Measurements from ENCODE around the gene B3GNT7.

Gene B3GNT7

DNA sequence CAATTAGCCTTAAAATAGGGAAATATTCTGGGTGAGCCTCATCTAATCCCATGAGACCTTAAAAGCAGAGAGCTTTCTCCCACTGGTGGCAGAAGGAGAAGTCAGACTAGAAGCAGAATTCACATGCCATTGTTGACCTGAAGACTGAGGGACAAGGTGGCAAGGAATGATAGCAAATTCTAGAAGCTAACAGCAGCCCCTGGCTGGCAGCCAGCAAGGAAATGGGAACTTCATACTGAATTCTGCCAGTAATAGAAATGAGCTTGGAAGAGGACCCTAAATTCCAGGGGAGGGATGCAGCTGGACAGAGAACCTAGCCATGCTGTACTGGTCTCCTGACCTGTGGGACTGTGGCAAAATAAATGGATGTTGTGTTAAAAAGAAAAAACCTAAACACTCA is 19.5 kb downstream of the B3GNT7 start:
- no peak overlapping the region for H3K9ac ChIP-seq (ENCODE audit: low read length)
- no peak overlapping the region for H3K27ac ChIP-seq (ENCODE audit: low read depth, low read length)
- no peak overlapping the region for H3K4me3 ChIP-seq (ENCODE audit: low read depth, low read length)
- H3K4me1 ChIP-seq (ENCODE audit: control insufficient read depth, insufficient read depth, low read length), result peaks cover 35% of the 10 kb centered on the region
- no peaks in the 10 kb centered on the region for H3K36me3 ChIP-seq (ENCODE audit: control insufficient read depth, insufficient read depth, low read length)
- H3K27me3 ChIP-seq (ENCODE audit: control insufficient read depth, insufficient read depth, low read length), result no peaks in the 10 kb centered on the region
- peaks cover under 1% of the 10 kb centered on the region for H3K9me3 ChIP-seq (ENCODE audit: control insufficient read depth, insufficient read depth, low read depth, low read length)

DNA sequence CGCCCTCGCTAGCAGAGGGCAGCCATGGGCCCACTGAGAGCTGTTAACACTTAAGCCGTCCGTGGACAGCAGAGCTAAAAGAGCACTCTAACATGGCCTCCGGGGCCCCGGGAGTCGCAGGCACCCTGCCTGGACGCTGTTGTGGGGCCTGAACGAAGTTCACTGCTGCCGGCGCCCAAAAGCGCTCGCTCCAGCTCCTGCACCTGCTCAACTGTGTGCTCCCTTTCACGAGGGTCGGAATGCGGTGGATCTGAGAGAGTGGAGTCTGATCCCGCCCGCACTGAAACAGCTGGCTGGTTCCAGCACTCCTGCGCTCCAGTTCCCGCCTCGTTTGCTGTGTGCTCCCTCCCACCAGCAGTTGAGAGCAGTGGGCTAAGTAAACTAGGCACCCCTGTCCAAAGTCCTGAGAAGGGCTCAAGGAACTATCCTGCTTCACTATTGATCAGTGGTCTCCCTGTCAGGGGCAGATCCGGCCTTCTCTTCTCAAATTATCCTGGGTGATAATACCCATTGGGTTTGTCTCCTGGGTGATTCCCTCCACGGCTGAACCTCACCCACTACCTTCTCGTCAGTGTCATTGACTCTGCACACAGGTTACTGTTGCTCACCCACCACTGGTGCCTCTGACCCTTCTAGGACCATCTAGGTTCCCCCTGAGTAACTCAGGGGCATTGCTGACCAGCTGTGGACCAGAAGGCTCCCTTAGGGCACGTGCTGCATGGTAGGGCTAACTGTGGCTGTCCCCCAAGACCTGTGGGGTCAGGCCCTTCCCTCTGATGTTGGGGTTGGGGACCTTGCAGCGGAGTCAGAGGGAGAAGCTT is 23.5 kb downstream of the B3GNT7 start:
- Histone ChIP-seq H3K27me3 (ENCODE audit: control insufficient read depth, insufficient read depth, low read length) (peaks cover 9% of the 10 kb centered on the region; the same call in 1 of the 2 replicates), H3K9me3 (ENCODE audit: control insufficient read depth, insufficient read depth, low read depth, low read length) (no peaks in the 10 kb centered on the region), H3K4me3 (ENCODE audit: low read depth, low read length) (no peak overlapping the region), H3K9ac (ENCODE audit: low read length) (no peak overlapping the region), H3K36me3 (ENCODE audit: control insufficient read depth, insufficient read depth, low read length) (no peaks in the 10 kb centered on the region), H3K27ac (ENCODE audit: low read depth, low read length) (no peak overlapping the region), H3K4me1 (ENCODE audit: control insufficient read depth, insufficient read depth, low read length) (peaks cover 8% of the 10 kb centered on the region)

DNA sequence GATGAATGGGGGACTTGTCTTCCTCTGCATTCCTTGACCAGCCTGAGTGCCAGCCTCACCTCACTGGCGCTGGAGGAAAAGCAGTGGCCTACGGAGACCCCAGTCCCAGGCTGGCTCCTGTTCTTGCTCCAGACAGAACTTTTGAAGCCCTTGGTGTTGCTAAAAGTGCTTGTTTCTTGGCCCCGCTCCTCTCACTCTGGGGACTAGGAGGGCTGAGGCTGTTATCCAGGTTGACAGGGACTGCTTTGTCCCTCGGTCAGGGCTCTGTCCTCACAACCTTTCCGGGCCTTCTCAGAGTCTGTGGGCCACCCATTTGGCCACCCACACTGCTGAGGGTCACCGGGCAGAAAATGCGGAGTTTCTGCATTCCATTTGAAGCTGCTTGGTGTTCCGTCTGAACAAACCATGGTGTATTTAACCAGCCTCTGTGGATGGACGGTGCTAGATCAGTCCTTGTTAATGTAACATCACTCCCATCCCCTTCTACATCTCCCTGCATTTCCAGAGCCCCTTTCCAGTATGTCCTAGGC is 25.6 kb downstream of the B3GNT7 start:
- Histone ChIP-seq H3K4me3 (ENCODE audit: low read depth, low read length) (no peak overlapping the region), H3K9me3 (ENCODE audit: control insufficient read depth, insufficient read depth, low read depth, low read length) (no peaks in the 10 kb centered on the region), H3K36me3 (ENCODE audit: control insufficient read depth, insufficient read depth, low read length) (no peaks in the 10 kb centered on the region), H3K27ac (ENCODE audit: low read depth, low read length) (no peak overlapping the region), H3K9ac (ENCODE audit: low read length) (no peak overlapping the region), H3K27me3 (ENCODE audit: control insufficient read depth, insufficient read depth, low read length) (peaks cover 20% of the 10 kb centered on the region; the same call in 1 of the 2 replicates), H3K4me1 (ENCODE audit: control insufficient read depth, insufficient read depth, low read length) (peaks cover 12% of the 10 kb centered on the region)

DNA sequence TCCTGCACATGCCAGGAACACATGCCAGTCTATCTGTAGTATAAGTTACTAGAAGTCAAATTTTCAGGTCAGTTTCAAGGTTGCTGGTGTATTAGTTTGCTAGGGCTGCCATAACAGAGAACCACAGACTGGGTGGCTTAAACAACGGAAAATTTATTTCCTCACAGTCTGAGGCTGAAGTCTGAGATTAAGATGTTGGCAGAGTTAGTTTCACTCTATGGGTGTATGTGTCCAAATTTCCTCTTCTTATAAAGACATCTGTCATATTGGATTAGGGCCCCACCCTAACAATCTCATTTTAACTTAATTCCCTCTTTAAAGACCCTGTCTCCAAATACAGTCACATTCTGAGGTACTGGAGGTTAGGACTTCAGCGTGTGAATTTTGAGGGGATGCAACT is 26.5 kb downstream of the B3GNT7 start:
- Histone ChIP-seq H3K4me3 (ENCODE audit: low read depth, low read length) (no peak overlapping the region), H3K9me3 (ENCODE audit: control insufficient read depth, insufficient read depth, low read depth, low read length) (no peaks in the 10 kb centered on the region), H3K27me3 (ENCODE audit: control insufficient read depth, insufficient read depth, low read length) (peaks cover 29% of the 10 kb centered on the region), H3K27ac (ENCODE audit: low read depth, low read length) (no peak overlapping the region), H3K36me3 (ENCODE audit: control insufficient read depth, insufficient read depth, low read length) (no peaks in the 10 kb centered on the region), H3K4me1 (ENCODE audit: control insufficient read depth, insufficient read depth, low read length) (peaks cover 15% of the 10 kb centered on the region), H3K9ac (ENCODE audit: low read length) (no peak overlapping the region)

DNA sequence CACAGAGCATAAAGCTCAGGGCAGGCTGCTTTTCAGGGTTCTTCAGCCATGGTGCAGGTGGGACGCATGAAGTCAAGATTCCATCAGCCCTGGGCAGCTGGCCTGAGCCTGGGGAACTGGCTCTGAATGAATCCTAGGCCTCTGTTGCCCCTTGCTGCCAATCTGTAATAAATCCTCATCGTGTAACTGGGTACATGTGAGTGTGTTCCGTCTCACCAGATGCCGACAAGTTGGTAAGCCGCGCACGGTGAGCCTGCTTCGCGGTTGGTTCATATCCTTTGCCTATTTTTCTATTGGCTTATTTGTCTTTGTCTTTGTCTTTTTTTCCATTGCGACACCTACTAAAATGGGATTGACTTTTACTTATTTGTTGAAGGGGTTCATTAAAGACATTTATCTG is 27.7 kb downstream of the B3GNT7 start:
- Histone ChIP-seq H3K36me3 (ENCODE audit: control insufficient read depth, insufficient read depth, low read length) (no peaks in the 10 kb centered on the region), H3K4me3 (ENCODE audit: low read depth, low read length) (no peak overlapping the region), H3K4me1 (ENCODE audit: control insufficient read depth, insufficient read depth, low read length) (peaks cover 15% of the 10 kb centered on the region)

DNA sequence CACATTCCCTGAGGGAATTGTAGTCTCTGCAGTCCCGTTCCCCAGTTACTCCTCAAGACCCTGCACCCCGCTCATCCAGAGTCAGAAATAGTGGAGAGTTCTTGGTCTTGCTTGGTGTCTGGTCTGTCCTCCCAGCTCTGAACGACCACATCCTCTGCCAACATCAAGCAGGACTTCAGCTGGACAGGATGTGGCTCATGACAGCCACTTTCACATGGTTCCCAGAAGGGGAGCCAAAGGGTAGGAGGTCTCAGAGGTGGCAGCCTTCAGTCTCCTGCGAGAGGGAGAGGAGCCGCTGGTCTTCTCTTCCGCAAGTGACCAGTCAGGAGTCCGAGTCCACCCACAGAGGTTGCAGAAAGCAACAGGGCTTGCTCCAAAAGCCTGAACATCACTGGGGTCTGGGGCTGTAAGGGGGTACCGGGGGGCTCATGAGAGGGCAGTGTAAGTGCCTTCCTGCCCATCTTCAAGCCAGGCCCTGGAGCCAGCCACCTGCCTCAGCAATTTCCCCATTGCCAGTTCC is 29.8 kb downstream of the B3GNT7 start:
- H3K27me3 ChIP-seq (ENCODE audit: control insufficient read depth, insufficient read depth, low read length), result peaks cover 32% of the 10 kb centered on the region
- H3K4me1 ChIP-seq (ENCODE audit: control insufficient read depth, insufficient read depth, low read length), result peaks cover 20% of the 10 kb centered on the region
- H3K36me3 ChIP-seq (ENCODE audit: control insufficient read depth, insufficient read depth, low read length), result no peaks in the 10 kb centered on the region
- no peak overlapping the region for H3K9ac ChIP-seq (ENCODE audit: low read length)
- peaks cover 14% of the 10 kb centered on the region for H3K9me3 ChIP-seq (ENCODE audit: control insufficient read depth, insufficient read depth, low read depth, low read length)
- H3K4me3 ChIP-seq (ENCODE audit: low read depth, low read length), result no peak overlapping the region
- no peak overlapping the region for H3K27ac ChIP-seq (ENCODE audit: low read depth, low read length)

More for the DNA sequence above, 27.7 kb downstream of the B3GNT7 start:
- H3K9ac ChIP-seq (ENCODE audit: low read length), result no peak overlapping the region
- H3K27me3 ChIP-seq (ENCODE audit: control insufficient read depth, insufficient read depth, low read length), result peaks cover 32% of the 10 kb centered on the region
- no peaks in the 10 kb centered on the region for H3K9me3 ChIP-seq (ENCODE audit: control insufficient read depth, insufficient read depth, low read depth, low read length)
- no peak overlapping the region for H3K27ac ChIP-seq (ENCODE audit: low read depth, low read length)

DNA sequence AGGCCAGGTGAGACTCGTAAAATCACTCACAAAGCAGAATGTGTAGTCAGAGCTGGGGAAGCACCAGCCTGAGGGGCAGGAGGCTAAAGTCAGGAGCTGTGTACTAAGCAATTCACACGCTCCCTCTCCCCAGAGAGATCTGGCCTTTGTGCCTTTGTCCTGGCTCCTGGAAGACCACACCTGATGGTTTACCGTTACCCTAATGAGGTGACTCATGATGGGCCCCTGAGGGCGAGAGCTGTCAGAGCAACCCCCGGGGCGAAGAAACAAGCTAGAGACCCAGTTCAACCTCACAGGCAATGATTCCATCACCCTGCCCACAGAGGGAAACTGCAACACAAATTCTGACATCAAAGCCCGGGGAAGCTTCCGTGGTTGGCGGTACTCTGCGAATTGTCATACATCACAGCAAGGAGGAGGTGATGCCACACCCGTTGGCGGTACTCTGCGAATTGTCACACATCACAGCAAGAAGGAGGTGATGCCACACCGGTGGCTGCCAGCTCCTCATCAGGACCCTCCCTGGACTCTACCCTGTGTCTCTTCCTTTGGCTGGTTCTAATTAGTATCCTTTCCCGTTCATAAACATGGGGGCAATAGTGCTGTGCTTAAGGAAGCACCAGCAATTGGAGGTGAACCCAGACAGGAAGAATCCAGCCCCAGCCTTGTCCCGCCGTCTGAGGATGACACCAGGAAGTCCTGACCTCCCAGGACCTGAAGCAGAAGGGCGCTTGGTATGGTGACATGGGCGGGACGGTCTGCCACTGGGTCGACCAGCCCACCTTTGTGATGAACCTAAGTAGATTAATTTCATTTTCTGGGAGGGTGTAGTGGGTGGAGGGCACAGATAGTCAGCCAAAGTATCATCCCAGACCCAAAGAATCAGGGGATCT is 30.5 kb downstream of the B3GNT7 start:
- no peak overlapping the region for H3K4me3 ChIP-seq (ENCODE audit: low read depth, low read length)
- peaks cover 19% of the 10 kb centered on the region for H3K9me3 ChIP-seq (ENCODE audit: control insufficient read depth, insufficient read depth, low read depth, low read length)
- H3K4me1 ChIP-seq (ENCODE audit: control insufficient read depth, insufficient read depth, low read length), result peaks cover 20% of the 10 kb centered on the region
- no peak overlapping the region for H3K27ac ChIP-seq (ENCODE audit: low read depth, low read length)
- no peak overlapping the region for H3K9ac ChIP-seq (ENCODE audit: low read length)
- H3K36me3 ChIP-seq (ENCODE audit: control insufficient read depth, insufficient read depth, low read length), result no peaks in the 10 kb centered on the region
- peaks cover 32% of the 10 kb centered on the region for H3K27me3 ChIP-seq (ENCODE audit: control insufficient read depth, insufficient read depth, low read length)

DNA sequence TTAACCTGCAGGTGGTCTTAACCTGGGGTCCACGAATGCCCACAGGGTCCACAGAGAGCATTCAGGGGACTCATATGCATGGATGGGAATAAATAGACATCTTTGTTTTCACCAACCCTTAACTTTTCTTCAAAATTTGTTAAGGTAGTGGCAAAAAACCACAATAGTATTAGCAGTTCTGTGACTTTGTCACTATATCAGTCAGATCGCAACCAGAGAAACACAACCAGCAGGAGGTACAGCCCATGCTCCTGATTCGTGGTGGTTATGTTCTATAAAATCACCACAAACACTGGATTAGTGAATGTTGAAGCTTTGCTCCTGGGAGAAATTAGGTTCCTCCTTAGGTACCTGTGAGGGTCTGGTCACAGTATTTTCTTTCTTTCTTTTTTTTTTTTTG is 31.6 kb downstream of the B3GNT7 start:
- Histone ChIP-seq H3K9me3 (ENCODE audit: control insufficient read depth, insufficient read depth, low read depth, low read length) (peaks cover 30% of the 10 kb centered on the region), H3K9ac (ENCODE audit: low read length) (no peak overlapping the region), H3K4me1 (ENCODE audit: control insufficient read depth, insufficient read depth, low read length) (peaks cover 20% of the 10 kb centered on the region), H3K4me3 (ENCODE audit: low read depth, low read length) (no peak overlapping the region), H3K36me3 (ENCODE audit: control insufficient read depth, insufficient read depth, low read length) (no peaks in the 10 kb centered on the region), H3K27ac (ENCODE audit: low read depth, low read length) (no peak overlapping the region), H3K27me3 (ENCODE audit: control insufficient read depth, insufficient read depth, low read length) (peaks cover 27% of the 10 kb centered on the region)

DNA sequence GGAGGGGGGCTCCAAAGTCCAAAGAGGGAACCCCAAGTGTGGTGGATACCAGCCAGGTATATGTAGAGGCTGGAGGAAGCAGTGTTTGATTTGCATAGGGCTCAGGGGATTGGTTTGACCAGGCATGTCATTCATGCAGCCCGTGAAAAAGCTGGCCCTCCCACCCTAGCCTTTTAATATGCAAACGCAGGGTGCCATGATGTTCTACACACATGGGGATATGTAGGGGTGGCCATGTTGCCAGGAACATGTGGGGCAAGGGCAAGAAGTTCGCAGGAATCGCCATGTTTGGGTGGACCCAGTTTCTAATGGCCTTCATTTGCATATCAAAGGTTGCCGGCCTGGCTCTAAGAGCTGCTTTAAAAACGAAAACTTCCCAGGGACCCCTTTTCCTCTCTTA is 33.6 kb downstream of the B3GNT7 start:
- Histone ChIP-seq H3K4me1 (ENCODE audit: control insufficient read depth, insufficient read depth, low read length) (peaks cover 20% of the 10 kb centered on the region), H3K27ac (ENCODE audit: low read depth, low read length) (no peak overlapping the region), H3K36me3 (ENCODE audit: control insufficient read depth, insufficient read depth, low read length) (no peaks in the 10 kb centered on the region), H3K9me3 (ENCODE audit: control insufficient read depth, insufficient read depth, low read depth, low read length) (peaks cover 32% of the 10 kb centered on the region), H3K9ac (ENCODE audit: low read length) (no peak overlapping the region), H3K4me3 (ENCODE audit: low read depth, low read length) (no peak overlapping the region), H3K27me3 (ENCODE audit: control insufficient read depth, insufficient read depth, low read length) (peaks cover 22% of the 10 kb centered on the region)

DNA sequence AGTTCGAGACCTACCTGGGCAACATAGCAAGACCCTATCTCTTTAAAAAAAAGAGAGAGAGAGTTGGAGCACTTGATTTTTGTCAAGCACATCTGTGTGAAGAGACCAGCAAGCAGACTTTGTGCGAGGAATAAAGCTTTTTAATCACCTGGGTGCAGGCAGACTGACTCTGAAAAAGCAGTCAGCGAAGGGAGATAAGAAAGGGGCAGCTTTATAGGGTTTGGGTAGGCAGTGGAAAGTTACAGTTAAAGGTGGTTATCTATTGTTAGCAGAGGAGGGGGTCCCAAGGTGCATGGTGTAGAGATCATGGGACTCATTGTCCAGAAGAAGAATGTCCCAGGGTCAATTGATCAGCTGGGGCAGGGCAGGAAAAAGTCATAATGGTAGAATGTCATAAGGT is 34.4 kb downstream of the B3GNT7 start:
- Histone ChIP-seq H3K27ac (ENCODE audit: low read depth, low read length) (no peak overlapping the region), H3K9ac (ENCODE audit: low read length) (no peak overlapping the region)

More for the DNA sequence above, 34.4 kb downstream of the B3GNT7 start:
- Histone ChIP-seq H3K27me3 (ENCODE audit: control insufficient read depth, insufficient read depth, low read length) (peaks cover 18% of the 10 kb centered on the region), H3K9me3 (ENCODE audit: control insufficient read depth, insufficient read depth, low read depth, low read length) (peaks cover 32% of the 10 kb centered on the region), H3K4me3 (ENCODE audit: low read depth, low read length) (no peak overlapping the region), H3K4me1 (ENCODE audit: control insufficient read depth, insufficient read depth, low read length) (peaks cover 20% of the 10 kb centered on the region), H3K36me3 (ENCODE audit: control insufficient read depth, insufficient read depth, low read length) (no peaks in the 10 kb centered on the region)

Measured in HUES6 (cell line).